Colonic mucosa (tissue), 4 donors: ENCODE measurements around the gene PI4K2B. TPM values are rescaled to one million over a fixed set of nuclear protein-coding genes. Genes with fewer than 3 reads are reported as not detected.

Experiments used
- DNase-seq: peaks from one replicate; pipeline ENCODE4 v3.0.0-alpha.2; 2020
- H3K27ac ChIP-seq: fragments of 200-600 bp; one replicate; pipeline ENCODE4 v1.8.0; 2021
- H3K27me3 ChIP-seq: fragments of 200-600 bp; one replicate; pipeline ENCODE4 v1.8.0; 2021
- H3K36me3 ChIP-seq: fragments of 200-600 bp; one replicate; pipeline ENCODE4 v1.8.0; 2021
- H3K4me1 ChIP-seq: fragments of 200-600 bp; one replicate; pipeline ENCODE4 v1.8.0; 2021; ENCODE audit warnings: mild to moderate bottlenecking
- H3K4me3 ChIP-seq: fragments of 200-600 bp; one replicate; pipeline ENCODE4 v1.8.0; 2021
- H3K9ac ChIP-seq, 2 donors: one replicate each; pipeline ENCODE4 v1.7.0; 2013; ENCODE audit warnings: control low read depth in 2 of 2, low read depth in 2 of 2, low read length in 2 of 2
- H3K9me3 ChIP-seq: fragments of 200-600 bp; one replicate; pipeline ENCODE4 v1.8.0; 2021
- intact Hi-C: fragments of 100-400 bp; cut with DNase I; formaldehyde crosslinking; loops from one replicate; pipeline ENCODE4 v1.14.1; 2022
- total RNA-seq, 2 donors: library from RNA; stranded (reverse); fragmentation: NEBNext Ultra II Directional in 1 of 2; extraction: Animal tissue kit (Norgen Biotek cat#: 25700) in 1 of 2; gene quantifications; one replicate each; pipeline ENCODE4 v1.2.1, GENCODE V29; 2021
- TF ChIP-seq, protein P1 (sequence below): fragments of 200-600 bp; IDR thresholded peaks from one replicate; pipeline ENCODE4 v1.8.0; 2022; ENCODE audit warnings: antibody characterized with exemption, mild to moderate bottlenecking
- donor health status: healthy.
- donor health status: DM: no; HTN: no; CAD: no.
- donor health status: DM: no; HTN: no; CAD: no.

PI4K2B gene
- total RNA-seq, 2 donors from 2014 or later, result 26.3 to 27.9 TPM

DNA sequence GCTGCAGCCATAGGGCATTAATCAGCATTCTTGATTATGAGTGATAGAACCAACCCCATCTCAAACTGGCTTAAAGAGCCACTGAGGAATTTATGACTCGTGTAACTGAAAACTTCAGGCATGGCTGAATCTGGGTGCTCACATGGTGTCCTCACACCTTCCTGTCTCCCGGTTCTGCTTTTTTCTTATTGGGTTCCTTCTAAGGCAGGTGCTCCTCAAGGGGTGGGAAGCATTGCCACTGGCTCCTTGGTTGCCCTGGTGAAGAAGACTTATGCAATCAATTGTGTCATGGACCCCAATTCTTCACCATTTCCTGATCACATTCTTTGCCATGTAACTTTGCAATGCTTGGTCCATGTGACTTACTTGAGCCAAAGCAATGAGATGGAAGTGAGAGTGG lies 74.5 kb downstream of the PI4K2B start:
- no peak overlapping the region for H3K9ac ChIP-seq
- no peak overlapping the region for H3K4me3 ChIP-seq
- no peak overlapping the region for H3K27ac ChIP-seq
- intact Hi-C loops, result no loop called here
- peaks cover 2% of the 10 kb centered on the region for H3K4me1 ChIP-seq
- DNase-seq, result no peak
- H3K27me3 ChIP-seq, result no peaks in the 10 kb centered on the region
- H3K9me3 ChIP-seq, result no peaks in the 10 kb centered on the region
- H3K36me3 ChIP-seq, result no peaks in the 10 kb centered on the region
- TF ChIP-seq, protein P1, sequence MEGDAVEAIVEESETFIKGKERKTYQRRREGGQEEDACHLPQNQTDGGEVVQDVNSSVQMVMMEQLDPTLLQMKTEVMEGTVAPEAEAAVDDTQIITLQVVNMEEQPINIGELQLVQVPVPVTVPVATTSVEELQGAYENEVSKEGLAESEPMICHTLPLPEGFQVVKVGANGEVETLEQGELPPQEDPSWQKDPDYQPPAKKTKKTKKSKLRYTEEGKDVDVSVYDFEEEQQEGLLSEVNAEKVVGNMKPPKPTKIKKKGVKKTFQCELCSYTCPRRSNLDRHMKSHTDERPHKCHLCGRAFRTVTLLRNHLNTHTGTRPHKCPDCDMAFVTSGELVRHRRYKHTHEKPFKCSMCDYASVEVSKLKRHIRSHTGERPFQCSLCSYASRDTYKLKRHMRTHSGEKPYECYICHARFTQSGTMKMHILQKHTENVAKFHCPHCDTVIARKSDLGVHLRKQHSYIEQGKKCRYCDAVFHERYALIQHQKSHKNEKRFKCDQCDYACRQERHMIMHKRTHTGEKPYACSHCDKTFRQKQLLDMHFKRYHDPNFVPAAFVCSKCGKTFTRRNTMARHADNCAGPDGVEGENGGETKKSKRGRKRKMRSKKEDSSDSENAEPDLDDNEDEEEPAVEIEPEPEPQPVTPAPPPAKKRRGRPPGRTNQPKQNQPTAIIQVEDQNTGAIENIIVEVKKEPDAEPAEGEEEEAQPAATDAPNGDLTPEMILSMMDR, result no peak

DNA sequence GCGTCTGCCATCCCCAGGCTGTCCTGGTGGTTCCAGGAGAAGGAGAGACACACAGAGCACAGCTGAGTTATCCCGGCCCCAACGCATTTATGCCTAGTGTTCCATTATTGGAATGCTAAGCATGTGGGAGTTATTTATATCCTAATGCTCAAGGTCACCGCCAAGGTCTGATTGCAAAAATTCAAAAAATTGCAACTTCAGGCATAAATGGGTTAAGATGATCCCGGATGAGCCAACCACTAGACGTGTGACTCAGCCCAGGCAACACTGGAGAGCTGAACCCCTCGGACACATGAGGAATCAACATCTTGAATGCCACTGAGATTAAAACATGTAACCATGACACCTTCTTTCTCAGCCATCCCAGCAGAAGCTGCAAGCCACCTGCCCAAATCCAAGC lies 74.9 kb downstream of the PI4K2B start:
- H3K36me3 ChIP-seq, result no peaks in the 10 kb centered on the region
- intact Hi-C loops, result no loop called here
- no peak overlapping the region for H3K4me3 ChIP-seq
- H3K27me3 ChIP-seq, result no peaks in the 10 kb centered on the region
- TF ChIP-seq, protein P1, result no peak
- peaks cover 7% of the 10 kb centered on the region for H3K4me1 ChIP-seq
- H3K27ac ChIP-seq, result no peak overlapping the region
- H3K9me3 ChIP-seq, result no peaks in the 10 kb centered on the region
- no peak for DNase-seq
- H3K9ac ChIP-seq, result no peak overlapping the region

DNA sequence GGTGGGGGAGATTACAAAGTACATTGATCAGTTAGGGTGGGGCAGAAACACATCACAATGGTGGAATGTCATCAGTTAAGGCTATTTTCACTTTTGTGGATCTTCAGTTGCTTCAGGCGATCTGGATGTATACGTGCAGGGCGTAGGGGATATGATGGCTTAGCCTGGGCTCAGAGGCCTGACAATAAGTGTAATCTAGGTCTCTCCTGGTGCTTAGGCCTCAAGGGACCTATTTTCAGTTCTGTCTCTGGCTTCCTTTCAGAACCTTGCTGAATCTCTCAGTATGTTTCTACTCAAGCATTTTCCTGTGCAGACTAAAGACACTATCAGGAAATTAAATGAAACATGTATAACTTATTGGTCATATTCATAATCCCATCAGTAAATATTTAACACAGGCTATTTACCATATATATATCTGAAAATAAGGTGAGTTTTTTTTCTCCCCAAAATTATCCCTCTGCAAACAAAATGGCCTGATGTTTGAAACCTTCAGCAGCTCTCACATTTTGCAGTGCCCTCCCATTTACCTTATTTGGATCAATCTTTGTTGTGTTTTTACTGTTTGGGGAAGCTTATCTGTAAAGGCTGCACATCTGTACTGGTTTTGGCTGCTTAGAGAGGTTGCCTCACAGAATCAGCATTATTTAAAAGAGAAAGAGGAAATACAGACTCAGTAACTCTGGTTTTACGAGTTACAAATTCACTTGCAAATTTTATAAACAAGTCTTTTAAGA lies 76.4 kb downstream of the PI4K2B start:
- Histone ChIP-seq H3K9me3 (no peaks in the 10 kb centered on the region), H3K27me3 (no peaks in the 10 kb centered on the region), H3K4me3 (no peak overlapping the region), H3K4me1 (peaks cover 7% of the 10 kb centered on the region), H3K27ac (no peak overlapping the region), H3K9ac (no peak overlapping the region), H3K36me3 (no peaks in the 10 kb centered on the region)
- TF ChIP-seq, protein P1, result no peak
- intact Hi-C loops, result loop anchor here (10.0 kb wide), 2 partner anchors 75 to 145 kb away; partner anchors contain the start of genes PI4K2B and SEPSECS
- DNase-seq, result no peak

DNA sequence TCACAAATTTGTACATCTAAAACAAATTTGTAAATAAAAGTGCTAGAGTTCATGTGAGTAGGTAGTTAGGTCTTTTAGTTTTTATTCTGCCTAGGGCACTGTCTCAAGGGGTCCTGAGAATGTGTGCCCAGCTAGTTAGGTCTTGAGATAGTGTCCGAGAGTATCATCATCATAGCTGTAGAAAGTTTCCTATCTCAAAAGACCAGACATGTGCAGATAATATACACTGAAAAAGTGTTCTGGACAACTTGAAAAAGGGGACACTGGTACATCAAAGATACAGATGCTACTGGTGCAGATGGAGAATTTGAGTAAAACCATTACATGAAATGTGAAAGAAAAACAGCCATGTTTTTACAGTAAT lies 77.0 kb downstream of the PI4K2B start:
- no peak overlapping the region for H3K27ac ChIP-seq

DNA sequence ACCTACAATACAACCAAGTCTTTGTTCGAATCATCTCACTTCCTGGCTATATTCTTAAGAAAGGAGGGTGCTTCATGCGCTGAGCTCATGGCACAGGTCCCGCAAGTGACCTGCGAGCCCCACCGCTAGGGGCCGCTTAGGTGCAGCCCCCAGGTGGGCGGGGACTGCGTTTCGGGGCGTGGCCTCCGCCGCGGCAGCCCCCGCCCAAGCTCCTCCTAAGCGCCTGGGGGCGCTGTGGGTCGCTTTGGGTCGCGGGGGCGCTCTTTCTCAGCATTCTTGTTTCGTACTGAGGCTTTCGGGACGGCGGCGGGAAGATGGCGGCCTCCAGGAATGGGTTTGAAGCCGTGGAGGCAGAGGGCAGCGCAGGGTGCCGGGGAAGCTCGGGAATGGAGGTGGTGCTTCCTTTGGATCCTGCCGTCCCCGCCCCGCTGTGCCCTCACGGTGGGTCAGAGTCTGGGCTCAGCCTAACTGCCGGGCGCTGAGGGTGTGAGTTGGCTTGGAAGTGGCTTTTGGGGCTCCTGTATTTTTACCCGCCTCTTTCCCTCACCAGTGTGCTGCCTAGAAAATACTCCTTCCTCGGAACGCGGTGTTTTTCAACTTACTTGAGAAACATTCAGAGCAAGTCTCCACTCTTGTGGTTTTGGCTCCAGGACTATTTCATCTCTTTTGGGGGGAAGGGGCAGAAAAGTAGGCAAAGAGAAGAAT lies 78.8 kb downstream of the PI4K2B start, which contains the start of gene ZCCHC4:
TSS of gene ZCCHC4 (plus strand) at position 279 of the 705 bp plus-strand sequence. CDS start at position 315, 36 bp downstream.
- intact Hi-C loops, result loop anchor here (10.0 kb wide), 2 partner anchors 78 to 148 kb away; partner anchors contain the start of genes PI4K2B and SEPSECS
- Histone ChIP-seq H3K4me3 (peak within 1 kb of the TSS; percentile 74), H3K4me1 (peaks cover 7% of the 10 kb centered on the region), H3K9ac (peak within 1 kb of the TSS; percentile 78 to 86), H3K27me3 (no peaks in the 10 kb centered on the region), H3K9me3 (no peaks in the 10 kb centered on the region), H3K27ac (peak within 1 kb of the TSS; percentile 76), H3K36me3 (no peaks in the 10 kb centered on the region)
- TF ChIP-seq, protein P1, result peak; percentile 99
- DNase-seq, result peak; percentile 91

More for the DNA sequence above, 77.0 kb downstream of the PI4K2B start:
- Histone ChIP-seq H3K4me3 (no peak overlapping the region), H3K27me3 (no peaks in the 10 kb centered on the region), H3K9ac (no peak overlapping the region), H3K9me3 (no peaks in the 10 kb centered on the region), H3K4me1 (peaks cover 7% of the 10 kb centered on the region), H3K36me3 (no peaks in the 10 kb centered on the region)
- intact Hi-C loops, result loop anchor here (10.0 kb wide), 2 partner anchors 76 to 146 kb away; partner anchors contain the start of genes PI4K2B and SEPSECS
- TF ChIP-seq, protein P1, result no peak
- DNase-seq, result no peak
